H9 (cell line): ENCODE results near the gene ITGAE. TPM values are rescaled to one million over a fixed set of nuclear protein-coding genes. Genes with fewer than 3 reads are reported as not detected.

Experiments
- DNase-seq: peaks from one replicate; pipeline ENCODE4 v3.0.0-alpha.2; 2017
- H2AFZ ChIP-seq: one replicate; pipeline ENCODE4 v1.6.1; 2013; ENCODE audit warnings: mild to moderate bottlenecking, low read length, control low read depth, moderate library complexity
- H2AK5ac ChIP-seq: 2 replicates; pipeline ENCODE4 v1.6.1; 2013; ENCODE audit warnings: low read length, control low read depth, mixed read lengths; ENCODE audit not compliant: insufficient read length
- H2BK120ac ChIP-seq: one replicate; pipeline ENCODE4 v1.6.1; 2013; ENCODE audit warnings: low read depth, mild to moderate bottlenecking, low read length, control low read depth, inconsistent platforms; ENCODE audit not compliant: poor library complexity, severe bottlenecking
- H2BK12ac ChIP-seq: 2 replicates; pipeline ENCODE4 v1.6.1; 2013; ENCODE audit warnings: low read length, control low read depth, mixed read lengths, low read depth; ENCODE audit not compliant: insufficient read length
- H2BK15ac ChIP-seq: 2 replicates; pipeline ENCODE4 v1.6.1; 2013; ENCODE audit warnings: low read depth, low read length, control low read depth
- H2BK20ac ChIP-seq: one replicate; pipeline ENCODE4 v1.6.1; 2013; ENCODE audit warnings: low read depth, mild to moderate bottlenecking, low read length, control low read depth, inconsistent platforms; ENCODE audit not compliant: poor library complexity, severe bottlenecking
- H2BK5ac ChIP-seq: 2 replicates; pipeline ENCODE4 v1.6.1; 2013; ENCODE audit warnings: low read length, control low read depth, mixed read lengths; ENCODE audit not compliant: insufficient read length
- H3K14ac ChIP-seq: 2 replicates; pipeline ENCODE4 v1.6.1; 2013; ENCODE audit warnings: low read length, control low read depth; ENCODE audit not compliant: insufficient read depth
- H3K18ac ChIP-seq: 2 replicates; pipeline ENCODE4 v1.6.1; 2013; ENCODE audit warnings: low read depth, mild to moderate bottlenecking, mixed read lengths, low read length, control low read depth; ENCODE audit not compliant: insufficient read length
- H3K23ac ChIP-seq: 2 replicates; pipeline ENCODE4 v1.6.1; 2013; ENCODE audit warnings: low read length, control low read depth, mixed read lengths, low read depth; ENCODE audit not compliant: insufficient read length
- H3K23me2 ChIP-seq: 2 replicates; pipeline ENCODE4 v1.6.1; 2013; ENCODE audit warnings: low read depth, mild to moderate bottlenecking, mixed read lengths, low read length, control low read depth; ENCODE audit not compliant: insufficient read length, poor library complexity, severe bottlenecking
- H3K27ac ChIP-seq: 2 replicates; pipeline ENCODE4 v1.5.1; 2013; ENCODE audit warnings: low read length, control low read depth, mixed read lengths, low read depth; ENCODE audit not compliant: insufficient read length
- H3K27me3 ChIP-seq: 2 replicates; pipeline ENCODE4 v1.6.1; 2013; ENCODE audit warnings: low read length, control low read depth, inconsistent platforms; ENCODE audit not compliant: insufficient read depth
- H3K4ac ChIP-seq: 2 replicates; pipeline ENCODE4 v1.6.1; 2013; ENCODE audit warnings: low read depth, mild to moderate bottlenecking, control low read depth, inconsistent platforms, low read length, moderate library complexity
- H3K4me1 ChIP-seq: 2 replicates; pipeline ENCODE4 v1.6.1; 2013; ENCODE audit warnings: low read length, control low read depth, inconsistent platforms; ENCODE audit not compliant: insufficient read depth
- H3K4me2 ChIP-seq: 2 replicates; pipeline ENCODE4 v1.6.1; 2013; ENCODE audit warnings: low read length, control low read depth, mixed read lengths; ENCODE audit not compliant: insufficient read length, insufficient read depth
- H3K56ac ChIP-seq: 2 replicates; pipeline ENCODE4 v1.6.1; 2013; ENCODE audit warnings: low read depth, mild to moderate bottlenecking, mixed read lengths, low read length, control low read depth; ENCODE audit not compliant: insufficient read length
- H3K79me1 ChIP-seq: 2 replicates; pipeline ENCODE4 v1.6.1; 2013; ENCODE audit warnings: low read depth, mild to moderate bottlenecking, moderate library complexity, low read length, control low read depth, inconsistent platforms; ENCODE audit not compliant: insufficient read depth, poor library complexity, severe bottlenecking
- H3K79me2 ChIP-seq: 2 replicates; pipeline ENCODE4 v1.6.1; 2013; ENCODE audit warnings: low read length, control low read depth, inconsistent platforms; ENCODE audit not compliant: insufficient read depth
- H3K9ac ChIP-seq: 2 replicates; pipeline ENCODE4 v1.6.1; 2013; ENCODE audit warnings: low read length, control low read depth, mixed read lengths; ENCODE audit not compliant: insufficient read length; ENCODE audit errors: extremely low read depth
- H3K9me3 ChIP-seq: one replicate; pipeline ENCODE4 v1.6.1; 2013; ENCODE audit warnings: low read depth, low read length, inconsistent platforms; ENCODE audit not compliant: control insufficient read depth
- H3T11ph ChIP-seq: one replicate; pipeline ENCODE4 v1.6.1; 2013; ENCODE audit warnings: mild to moderate bottlenecking, low read length, control low read depth, inconsistent platforms
- H4K20me1 ChIP-seq: one replicate; pipeline ENCODE4 v1.6.1; 2013; ENCODE audit not compliant: control insufficient read depth, insufficient read length, insufficient read depth
- H4K5ac ChIP-seq: 2 replicates; pipeline ENCODE4 v1.6.1; 2013; ENCODE audit warnings: low read depth, mild to moderate bottlenecking, mixed read lengths, low read length, control low read depth; ENCODE audit not compliant: insufficient read length
- H4K8ac ChIP-seq: replicated peaks from 2 replicates; pipeline ENCODE4 v1.6.1; 2013; ENCODE audit warnings: low read length, control low read depth, mixed read lengths, low read depth; ENCODE audit not compliant: insufficient read length
- H4K91ac ChIP-seq: 2 replicates; pipeline ENCODE4 v1.6.1; 2013; ENCODE audit warnings: low read depth, mild to moderate bottlenecking, moderate library complexity, mixed read lengths, low read length, control low read depth; ENCODE audit not compliant: insufficient read length
- H3K27ac Mint-ChIP-seq, 3 experiments: 2 replicates in 2 of 3; 3 replicates in 1 of 3; pipeline ENCODE4 v1.8.0; 2020 to 2021; ENCODE audit warnings: mixed read lengths in 3 of 3, mild to moderate bottlenecking in 1 of 3, moderate library complexity in 1 of 3
- H3K27me3 Mint-ChIP-seq: 2 replicates; pipeline ENCODE4 v1.8.0; 2021; ENCODE audit warnings: low read depth, mild to moderate bottlenecking, moderate library complexity, mixed read lengths
- H3K36me3 Mint-ChIP-seq, 3 experiments: 2 replicates in 2 of 3; 3 replicates in 1 of 3; pipeline ENCODE4 v1.8.0; 2020 to 2021; ENCODE audit warnings: low read depth in 3 of 3, mixed read lengths in 3 of 3; ENCODE audit not compliant: insufficient read depth in 1 of 3
- H3K4me1 Mint-ChIP-seq, 2 experiments: 2 replicates each; pipeline ENCODE4 v1.8.0; 2020; ENCODE audit warnings: mixed read lengths in 2 of 2
- H3K4me3 Mint-ChIP-seq, 2 experiments: 2 replicates in 1 of 2; 3 replicates in 1 of 2; pipeline ENCODE4 v1.8.0; 2020 to 2021; ENCODE audit warnings: mild to moderate bottlenecking in 2 of 2, mixed read lengths in 2 of 2, moderate library complexity in 1 of 2
- H3K9me3 Mint-ChIP-seq, 2 experiments: 2 replicates in 1 of 2; 3 replicates in 1 of 2; pipeline ENCODE4 v1.8.0; 2020; ENCODE audit warnings: mild to moderate bottlenecking in 2 of 2, mixed read lengths in 2 of 2, moderate library complexity in 1 of 2
- CTCF ChIP-seq: fragments of 200-600 bp; sonication (generic); conservative IDR thresholded peaks from 3 replicates; pipeline ENCODE4 v1.8.0; 2021; ENCODE audit warnings: antibody characterized with exemption, mild to moderate bottlenecking
- WGBS: extraction: QIAGEN DNeasy Blood & Tissue Kit; methylation state at CpG from one replicate; pipeline ENCODE4 v1.1.7; 2013; ENCODE audit warnings: missing lambda C conversion rate, low lambda C conversion rate, mixed read lengths; ENCODE audit not compliant: insufficient read length; ENCODE audit errors: extremely low coverage; 5-methylcytosine and 5-hydroxymethylcytosine counted together
- total RNA-seq: library from RNA; stranded (reverse); gene quantifications from 2 replicates; pipeline ENCODE4 v1.2.1, GENCODE V29; 2021

ITGAE gene
- total RNA-seq, 1 experiment from 2014 or later = 23.5 TPM

GRCh38 chr17:3699951-3700350 is 101.0 kb downstream of the ITGAE start:
- H2BK15ac ChIP-seq = no peak overlapping the region
- H2BK5ac ChIP-seq = no peak overlapping the region
- H3K79me2 ChIP-seq = no peaks in the 10 kb centered on the region
- H4K91ac ChIP-seq = no peak overlapping the region
- Mint-ChIP-seq H3K27me3 (peaks cover 37% of the 10 kb centered on the region), H3K4me3 (no peak overlapping the region), H3K27ac (no peak overlapping the region), H3K36me3 (peaks cover 2 to 9% (median 4%) of the 10 kb centered on the region in 3 experiments; a peak in 4 of 7 replicates), H3K9me3 (peaks cover 0 to 3% of the 10 kb centered on the region in 2 experiments; a peak in 2 of 5 replicates), H3K4me1 (peaks cover 0 to 10% of the 10 kb centered on the region in 2 experiments; a peak in 1 of 4 replicates)
- H2AFZ ChIP-seq = no peak overlapping the region
- peaks cover 4% of the 10 kb centered on the region for H3K23me2 ChIP-seq
- H4K20me1 ChIP-seq = no peaks in the 10 kb centered on the region
- no peak overlapping the region for H3K27ac ChIP-seq
- H3K56ac ChIP-seq = no peak overlapping the region
- H3T11ph ChIP-seq = no peak overlapping the region
- H3K27me3 ChIP-seq = no peaks in the 10 kb centered on the region
- no peak overlapping the region for H2AK5ac ChIP-seq
- no peaks in the 10 kb centered on the region for H3K4me1 ChIP-seq
- H3K4me2 ChIP-seq = no peak overlapping the region
- no peak overlapping the region for H2BK12ac ChIP-seq
- no CpG with 5 or more reads among the region's 4 CpGs for WGBS
- H3K79me1 ChIP-seq = no peaks in the 10 kb centered on the region
- H3K18ac ChIP-seq = no peak overlapping the region
- H2BK120ac ChIP-seq = no peak overlapping the region
- H4K5ac ChIP-seq = no peak overlapping the region
- no peak for TF ChIP-seq CTCF
- H3K14ac ChIP-seq = no peak overlapping the region
- no peak overlapping the region for H3K9ac ChIP-seq
- H3K4ac ChIP-seq = no peak overlapping the region
- no peak overlapping the region for H3K23ac ChIP-seq
- H4K8ac ChIP-seq = no peak overlapping the region
- no peak for DNase-seq
- H2BK20ac ChIP-seq = no peak overlapping the region
- H3K9me3 ChIP-seq = no peaks in the 10 kb centered on the region
